ENCODE measurements around the gene ZNF436. TPM values are rescaled to one million over a fixed set of nuclear protein-coding genes. Genes with fewer than 3 reads are reported as not detected.

The ZNF436 gene
- 4.2 to 5.8 TPM (median 5.6 TPM) in 5 replicates for total RNA-seq (2022; extraction: Qiagen RNA extraction; ENCODE audit: low read depth)

DNA sequence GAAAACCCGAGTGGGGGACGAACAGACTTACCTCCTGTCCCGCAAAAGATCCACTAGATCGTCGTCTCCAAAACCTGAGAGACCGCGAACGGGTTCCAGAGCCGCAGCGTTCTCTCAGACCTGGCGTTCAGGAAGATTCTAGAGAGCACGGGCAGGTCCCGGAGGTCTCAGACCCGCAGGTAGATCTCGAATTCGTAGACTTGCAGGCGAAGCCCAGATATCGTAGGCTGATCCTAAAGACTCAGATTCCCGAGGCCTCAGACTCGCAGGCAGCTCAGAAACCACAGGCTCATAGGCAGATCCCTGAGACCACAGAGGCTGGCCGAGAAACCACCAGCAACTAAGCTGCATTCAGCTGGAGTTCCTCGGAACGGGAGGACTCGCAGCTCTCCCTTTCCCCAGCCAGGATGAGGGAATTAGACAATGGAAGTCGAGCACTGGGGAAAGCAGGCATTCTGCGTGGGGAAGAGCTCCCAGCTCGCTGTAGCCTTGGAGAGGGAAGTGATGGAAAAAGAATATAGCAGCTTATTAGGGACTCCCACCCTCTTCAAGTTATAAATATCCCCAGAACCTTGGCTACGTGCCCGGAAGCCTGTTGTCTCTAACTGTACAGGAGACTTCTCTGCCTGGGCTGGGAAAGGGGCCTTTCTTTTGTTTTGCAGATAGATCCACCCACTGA is at the start of gene ZNF436:
ZNF436 (minus strand) TSS at position 502 of the 679 bp plus-strand sequence. CDS start 1,831 bp downstream, outside the sequence.

DNA sequence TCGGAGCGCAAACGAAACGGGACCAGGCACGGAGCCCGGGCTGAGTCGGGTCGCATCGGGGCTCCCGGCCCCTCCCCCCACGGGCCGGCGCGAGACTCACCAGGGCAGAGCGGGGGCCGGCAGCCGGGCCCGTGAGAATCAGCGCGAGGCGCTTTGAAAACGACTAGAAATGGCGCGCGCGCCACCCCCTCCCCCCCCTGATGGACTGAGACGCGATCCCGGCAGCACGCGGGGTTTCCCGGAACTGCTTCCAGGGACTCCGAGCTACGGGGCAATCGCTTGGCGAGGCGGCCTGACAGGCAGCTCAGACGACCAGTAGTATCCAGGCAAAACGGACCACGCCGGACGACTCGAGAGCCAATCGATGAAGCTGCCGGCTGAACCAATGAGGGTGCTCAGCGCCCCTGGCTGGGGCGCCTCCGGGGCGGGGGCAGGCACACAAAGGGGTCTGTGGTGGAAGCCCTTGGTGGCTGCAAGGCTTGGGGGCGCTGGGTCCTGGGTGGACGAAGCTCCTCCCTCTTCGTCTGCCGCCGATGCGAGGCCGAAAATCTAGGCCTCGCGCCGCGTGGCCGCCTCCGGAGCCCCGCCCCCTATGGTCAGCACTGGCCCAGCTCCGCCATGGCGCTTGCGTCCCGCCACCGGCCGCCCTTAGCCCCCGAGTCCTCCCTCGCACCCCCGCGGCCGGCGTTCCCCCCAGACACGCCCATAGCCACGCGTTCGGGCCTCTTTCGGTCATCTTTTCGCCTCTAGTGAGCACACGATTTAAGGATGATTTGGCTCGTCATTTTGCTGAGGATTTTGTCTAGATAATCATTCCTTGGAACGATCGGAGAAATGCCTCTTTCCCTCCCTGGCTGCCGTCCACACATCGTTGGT is 25.3 kb downstream of the ZNF436 start, which contains the start of gene HNRNPR:
HNRNPR (minus strand) TSS at position 174 of the 876 bp plus-strand sequence. CDS start 3,276 bp downstream, outside the sequence.

Other genes starting within 250 kb of the ZNF436 start
- gene LUZP1, start 201.0 kb downstream of the ZNF436 start, total RNA-seq (2022; extraction: Qiagen RNA extraction; ENCODE audit: low read depth) = 17.3 to 24.1 TPM (median 21.7 TPM) in 5 replicates
- 11.9 to 14.2 TPM (median 13.4 TPM) in 5 replicates for gene HTR1D, start 152.3 kb downstream of the ZNF436 start, total RNA-seq (2022; extraction: Qiagen RNA extraction; ENCODE audit: low read depth)
- gene HNRNPR, start 25.6 kb downstream of the ZNF436 start, total RNA-seq (2022; extraction: Qiagen RNA extraction; ENCODE audit: low read depth) = 157 to 183 TPM (median 163 TPM) in 5 replicates
- gene TCEA3, start 54.9 kb upstream of the ZNF436 start, total RNA-seq (2022; extraction: Qiagen RNA extraction; ENCODE audit: low read depth) = 0.42 to 0.74 TPM (median 0.55 TPM) in 5 replicates
- 4.7 to 6.6 TPM (median 5.9 TPM) in 5 replicates for gene ASAP3, start 114.3 kb upstream of the ZNF436 start, total RNA-seq (2022; extraction: Qiagen RNA extraction; ENCODE audit: low read depth)
- gene E2F2, start 161.4 kb upstream of the ZNF436 start, total RNA-seq (2022; extraction: Qiagen RNA extraction; ENCODE audit: low read depth) = 2.0 to 3.0 TPM (median 2.9 TPM) in 5 replicates
- gene ID3, start 189.7 kb upstream of the ZNF436 start, total RNA-seq (2022; extraction: Qiagen RNA extraction; ENCODE audit: low read depth) = 341 to 429 TPM (median 397 TPM) in 5 replicates